Heart left ventricle (tissue), 16 donors: ENCODE data around the gene RAG1. TPM values are rescaled to one million over a fixed set of nuclear protein-coding genes. Genes with fewer than 3 reads are reported as not detected.

ENCODE experiments used
- ATAC-seq, 4 donors: fragments of 200-7000 bp; cut with Tn5 transposase; one replicate each; pipeline ENCODE4 v1.9.1; 2020 to 2022; ENCODE audit warnings: moderate library complexity in 4 of 4, mild to moderate bottlenecking in 3 of 4, moderate number of reproducible peaks in 1 of 4
- DNase-seq, 5 donors: peaks; one replicate each; pipeline ENCODE4 v3.0.0-alpha.2; 2020
- H3K27ac ChIP-seq, 12 donors: fragments of 200-600 bp; sonication (generic) in 4 of 12; one replicate each; pipeline versions ENCODE4 v1.5.0 to v1.8.0; 2016 to 2022; ENCODE audit warnings: mild to moderate bottlenecking in 2 of 12
- H3K27me3 ChIP-seq, 9 donors: fragments of 200-600 bp; sonication (generic) in 2 of 9; one replicate each; pipeline versions ENCODE4 v1.5.1 to v1.8.0; 2016 to 2022; ENCODE audit warnings: mild to moderate bottlenecking in 3 of 9
- H3K36me3 ChIP-seq, 9 donors: fragments of 200-600 bp; sonication (generic) in 2 of 9; one replicate each; pipeline versions ENCODE4 v1.5.0 to v1.8.0; 2018 to 2022; ENCODE audit warnings: mild to moderate bottlenecking in 2 of 9
- H3K4me1 ChIP-seq, 12 donors: fragments of 200-600 bp; sonication (generic) in 4 of 12; one replicate each; pipeline versions ENCODE4 v1.5.0 to v1.8.0; 2016 to 2022; ENCODE audit warnings: mild to moderate bottlenecking in 3 of 12
- H3K4me3 ChIP-seq, 12 donors: fragments of 200-600 bp; sonication (generic) in 4 of 12; one replicate each; pipeline versions ENCODE4 v1.5.0 to v1.8.0; 2017 to 2022; ENCODE audit warnings: mild to moderate bottlenecking in 9 of 12, moderate library complexity in 4 of 12
- H3K9me3 ChIP-seq, 12 donors: fragments of 200-600 bp; sonication (generic) in 4 of 12; one replicate each; pipeline versions ENCODE4 v1.5.0 to v1.8.0; 2016 to 2022; ENCODE audit warnings: mild to moderate bottlenecking in 1 of 12
- POLR2A ChIP-seq, 2 donors: fragments of 450-650 bp; IDR thresholded peaks; one replicate each; pipeline ENCODE4 v1.6.1; 2017; ENCODE audit warnings: antibody characterized with exemption in 2 of 2, mild to moderate bottlenecking in 2 of 2, moderate library complexity in 2 of 2
- WGBS, 4 donors: extraction: QIAGEN DNeasy Blood & Tissue Kit in 2 of 4; methylation state at CpG; one replicate each; pipeline versions ENCODE4 v1.1.5 to v1.1.7; 2013 to 2018; 5-methylcytosine and 5-hydroxymethylcytosine counted together
- intact Hi-C, 10 donors: fragments of 100-400 bp; cut with DNase I; formaldehyde crosslinking; loops; one replicate each; pipeline versions ENCODE4 v1.11.1 to v1.14.2; 2022
- polyA plus RNA-seq, 2 donors: library from polyadenylated mRNA; stranded (reverse); fragments of 200-250 nt; gene quantifications; one replicate each; pipeline ENCODE4 v1.2.3, GENCODE V29; 2013
- total RNA-seq, 9 donors: library from RNA; depleted of rRNA in 2 of 9; stranded (reverse); fragments of >200 nt in 2 of 9; fragmentation: NEBNext Ultra II Directional in 3 of 9; extraction: Animal tissue kit (Norgen Biotek cat#: 25700) in 3 of 9; gene quantifications; one replicate each; pipeline versions ENCODE4 v1.1.0 to v1.2.4, GENCODE V29; 2016 to 2023
- TF ChIP-seq, protein P1 (sequence below), 12 donors: fragments of 200-600 bp; sonication (generic) in 4 of 12; IDR thresholded peaks; one replicate each; pipeline versions ENCODE4 v1.5.0 to v1.8.0; 2018 to 2022; ENCODE audit warnings: antibody characterized with exemption in 12 of 12, mild to moderate bottlenecking in 5 of 12
- donor health status: ischemic (EF 13 %, LVEDD 7.1; RV severe dilation, severe dysfunction).
- donor health status: healthy with polysubstance abuse.
- donor health status: DM: no; HTN: yes; CAD: no.
- donor health status: DM: no; HTN: no; CAD: no.
- donor health status: ischemic (EF 25% LVEDD 6.9; RV normal size, moderate dysfunction).
- donor health status: ischemic (EF 25% LVEDD 5.7; RV mildly dilated, moderate dysfunction).
- donor health status: healthy.
- donor health status: DM: yes; HTN: yes; CAD: no.
- donor health status: ischemic (EF 35%, LVEDD 5.7; RV mildly dilated, moderate dysfunction).
- donor health status: nonischemic (EF 11% LVEDD 7.7; RV severe dilation, severe dysfunction).
- donor health status: DM: yes; HTN: yes; CAD: no.
- donor health status: PGD.
- donor health status: ischemic (EF 29% LVEDD 5.4; RV normal size, mild dysfunction).
- donor health status: nonischemic (EF 23%, LVEDD 6.1; RV moderate dilation, normal function).

RAG1 gene
- total and polyA plus RNA-seq, 11 donors, result 0.44 to 2.6 (median 1.1) TPM

DNA sequence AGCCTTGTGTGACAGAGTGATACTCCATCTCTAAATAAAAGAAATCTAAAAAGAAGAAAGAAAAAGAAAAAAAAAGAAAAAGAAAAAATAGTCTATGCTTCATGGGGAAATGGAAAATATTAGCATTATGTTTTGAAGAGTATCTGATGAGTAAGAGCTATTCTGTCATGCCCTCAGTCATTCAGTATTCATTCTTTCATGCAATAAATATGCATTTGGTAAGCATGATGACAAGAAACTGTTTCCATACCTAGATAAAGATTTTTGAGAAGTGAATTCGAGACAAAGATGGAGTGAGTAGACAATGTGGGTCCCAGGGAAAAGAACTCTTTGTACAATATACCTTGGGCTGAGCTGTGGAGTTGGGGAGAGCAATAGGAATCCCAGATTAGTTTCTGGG lies 20.3 kb downstream of the RAG1 start:
- H3K27me3 ChIP-seq, result peaks cover 0 to 26% (median 0%) of the 10 kb centered on the region in 9 donors
- no peaks in the 10 kb centered on the region for H3K36me3 ChIP-seq
- ATAC-seq (no peak), DNase-seq (no peak)
- intact Hi-C loops, result no loop called here
- WGBS, 4 donors, result 29 to 41% (median 34%) methylated on average over 1 of the region's 1 CpG
- no peaks in the 10 kb centered on the region for H3K9me3 ChIP-seq
- TF ChIP-seq POLR2A (IDR thresholded peaks at IDR 0.05), result no peak
- TF ChIP-seq, protein P1, sequence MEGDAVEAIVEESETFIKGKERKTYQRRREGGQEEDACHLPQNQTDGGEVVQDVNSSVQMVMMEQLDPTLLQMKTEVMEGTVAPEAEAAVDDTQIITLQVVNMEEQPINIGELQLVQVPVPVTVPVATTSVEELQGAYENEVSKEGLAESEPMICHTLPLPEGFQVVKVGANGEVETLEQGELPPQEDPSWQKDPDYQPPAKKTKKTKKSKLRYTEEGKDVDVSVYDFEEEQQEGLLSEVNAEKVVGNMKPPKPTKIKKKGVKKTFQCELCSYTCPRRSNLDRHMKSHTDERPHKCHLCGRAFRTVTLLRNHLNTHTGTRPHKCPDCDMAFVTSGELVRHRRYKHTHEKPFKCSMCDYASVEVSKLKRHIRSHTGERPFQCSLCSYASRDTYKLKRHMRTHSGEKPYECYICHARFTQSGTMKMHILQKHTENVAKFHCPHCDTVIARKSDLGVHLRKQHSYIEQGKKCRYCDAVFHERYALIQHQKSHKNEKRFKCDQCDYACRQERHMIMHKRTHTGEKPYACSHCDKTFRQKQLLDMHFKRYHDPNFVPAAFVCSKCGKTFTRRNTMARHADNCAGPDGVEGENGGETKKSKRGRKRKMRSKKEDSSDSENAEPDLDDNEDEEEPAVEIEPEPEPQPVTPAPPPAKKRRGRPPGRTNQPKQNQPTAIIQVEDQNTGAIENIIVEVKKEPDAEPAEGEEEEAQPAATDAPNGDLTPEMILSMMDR (IDR thresholded peaks at IDR 0.05), result no peak
- H3K27ac ChIP-seq, result no peak overlapping the region
- H3K4me1 ChIP-seq, result no peaks in the 10 kb centered on the region
- H3K4me3 ChIP-seq, result no peak overlapping the region

DNA sequence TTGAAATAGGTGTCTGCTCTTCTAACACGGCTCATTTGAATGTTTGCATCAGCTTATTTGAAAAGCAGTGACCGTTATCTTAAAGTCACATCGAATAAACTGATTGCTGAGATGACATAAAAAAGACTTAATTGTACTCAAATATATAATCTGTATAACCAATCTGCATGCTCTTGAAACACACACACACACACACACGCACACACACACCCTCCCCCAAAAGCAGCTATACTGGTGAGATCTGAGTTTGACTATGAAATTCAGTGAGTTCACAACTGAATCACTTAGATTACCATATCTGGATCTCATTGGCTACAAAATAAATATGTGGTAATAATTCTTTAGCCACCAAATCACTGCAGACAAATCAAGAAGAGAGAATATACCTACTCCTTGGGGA lies 22.7 kb downstream of the RAG1 start:
- ATAC-seq (no peak), DNase-seq (no peak)
- Histone ChIP-seq H3K27ac (no peak overlapping the region), H3K4me3 (no peak overlapping the region), H3K27me3 (peaks cover 0 to 26% (median 0%) of the 10 kb centered on the region in 9 donors), H3K9me3 (no peaks in the 10 kb centered on the region), H3K36me3 (no peaks in the 10 kb centered on the region), H3K4me1 (peaks cover 0 to 10% (median 6%) of the 10 kb centered on the region in 12 donors)
- intact Hi-C loops, result loop anchor here in 1 of 10 donors (10.0 kb wide), 1 partner anchor 76 kb away; the partner anchor contains the start of gene TRAF6
- WGBS, 4 donors, result 40 to 60% (median 52%) methylated on average over 4 of the region's 4 CpGs
- no peak for TF ChIP-seq POLR2A (IDR thresholded peaks at IDR 0.05)
- TF ChIP-seq, protein P1 (IDR thresholded peaks at IDR 0.05), result no peak

DNA sequence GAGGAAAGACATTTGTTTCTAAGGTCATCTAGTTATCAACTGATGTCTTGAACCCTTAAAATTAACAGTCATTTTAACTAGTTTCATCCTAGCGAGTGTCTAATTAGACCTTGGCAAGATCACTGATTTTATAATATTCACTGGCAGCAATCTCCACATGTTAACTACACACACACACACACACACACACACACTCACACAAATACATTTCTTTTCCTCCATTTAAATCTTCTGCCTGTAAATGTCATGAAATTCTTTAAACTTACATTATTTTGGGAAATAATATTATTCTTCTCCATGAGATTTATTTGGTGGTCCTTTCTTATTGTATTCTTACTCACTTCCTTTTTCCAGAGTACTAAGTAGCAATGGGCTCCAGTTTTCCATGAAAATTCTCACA lies 23.6 kb downstream of the RAG1 start:
- no peak overlapping the region for H3K4me3 ChIP-seq
- DNase-seq, result no peak
- ATAC-seq, result no peak
- peaks cover 0 to 26% (median 0%) of the 10 kb centered on the region in 9 donors for H3K27me3 ChIP-seq
- intact Hi-C loops, result loop anchor here in 1 of 10 donors (10.0 kb wide), 1 partner anchor 77 kb away; the partner anchor contains the start of gene TRAF6
- no peaks in the 10 kb centered on the region for H3K36me3 ChIP-seq
- no peak overlapping the region for H3K27ac ChIP-seq
- TF ChIP-seq POLR2A (IDR thresholded peaks at IDR 0.05), result no peak
- TF ChIP-seq, protein P1 (IDR thresholded peaks at IDR 0.05), result no peak
- H3K9me3 ChIP-seq, result no peaks in the 10 kb centered on the region
- peaks cover 0 to 16% (median 10%) of the 10 kb centered on the region in 12 donors for H3K4me1 ChIP-seq
- WGBS, 4 donors, result 34 to 43% (median 39%) methylated on average over 1 of the region's 1 CpG

- H3K27me3 ChIP-seq, result peaks cover 0 to 19% (median 0%) of the 10 kb centered on the region in 9 donors
- intact Hi-C loops, result loop anchor here in 1 of 10 donors (10.0 kb wide), 1 partner anchor 80 kb away; the partner anchor contains the start of gene TRAF6
- peak within 1 kb of the TSS; percentile 66 to 93 (median 78) for H3K4me3 ChIP-seq
- peaks cover 0 to 16% (median 10%) of the 10 kb centered on the region in 12 donors for H3K4me1 ChIP-seq
- H3K27ac ChIP-seq, result peak within 1 kb of the TSS in 10 of 12 donors; percentile 3 to 79 (median 66)
- DNase-seq (peak in 4 of 5 donors; percentile 32 to 63 (median 43)), ATAC-seq (peak; percentile 100)
- no peaks in the 10 kb centered on the region for H3K36me3 ChIP-seq
- no peaks in the 10 kb centered on the region for H3K9me3 ChIP-seq
- TF ChIP-seq, protein P1 (IDR thresholded peaks at IDR 0.05), result no peak
- TF ChIP-seq POLR2A (IDR thresholded peaks at IDR 0.05), result peak in 1 of 2 donors; percentile 46
- WGBS, 4 donors, result 1% methylated on average over 23 to 29 of the region's 29 CpGs
Observed at GRCh38 chr11:36594316-36594989, 26.6 kb downstream of the RAG1 start, which contains the start of gene IFTAP. Gene IFTAP (plus strand): TSS chr11:36594502. CDS start chr11:36610104, 15,602 bp downstream.
